Coronary artery (tissue), 2 donors: ENCODE data around the gene KCNQ2.

ENCODE experiments used
- DNase-seq: peaks from one replicate; pipeline ENCODE4 v3.0.0-alpha.2; 2017; ENCODE audit warnings: low spot score
- H3K27ac ChIP-seq, 2 donors: fragments of 200-600 bp; sonication (generic); one replicate each; pipeline ENCODE4 v1.5.1; 2016 to 2019
- H3K4me3 ChIP-seq: fragments of 200-600 bp; sonication (generic); 2 replicates; pipeline ENCODE4 v1.5.1; 2016; ENCODE audit warnings: mild to moderate bottlenecking, moderate library complexity
- TF ChIP-seq, protein P1 (sequence below): fragments of 200-600 bp; sonication (generic); IDR thresholded peaks from one replicate; pipeline ENCODE4 v1.5.1; 2019; ENCODE audit warnings: antibody characterized with exemption

Gene KCNQ2

DNA sequence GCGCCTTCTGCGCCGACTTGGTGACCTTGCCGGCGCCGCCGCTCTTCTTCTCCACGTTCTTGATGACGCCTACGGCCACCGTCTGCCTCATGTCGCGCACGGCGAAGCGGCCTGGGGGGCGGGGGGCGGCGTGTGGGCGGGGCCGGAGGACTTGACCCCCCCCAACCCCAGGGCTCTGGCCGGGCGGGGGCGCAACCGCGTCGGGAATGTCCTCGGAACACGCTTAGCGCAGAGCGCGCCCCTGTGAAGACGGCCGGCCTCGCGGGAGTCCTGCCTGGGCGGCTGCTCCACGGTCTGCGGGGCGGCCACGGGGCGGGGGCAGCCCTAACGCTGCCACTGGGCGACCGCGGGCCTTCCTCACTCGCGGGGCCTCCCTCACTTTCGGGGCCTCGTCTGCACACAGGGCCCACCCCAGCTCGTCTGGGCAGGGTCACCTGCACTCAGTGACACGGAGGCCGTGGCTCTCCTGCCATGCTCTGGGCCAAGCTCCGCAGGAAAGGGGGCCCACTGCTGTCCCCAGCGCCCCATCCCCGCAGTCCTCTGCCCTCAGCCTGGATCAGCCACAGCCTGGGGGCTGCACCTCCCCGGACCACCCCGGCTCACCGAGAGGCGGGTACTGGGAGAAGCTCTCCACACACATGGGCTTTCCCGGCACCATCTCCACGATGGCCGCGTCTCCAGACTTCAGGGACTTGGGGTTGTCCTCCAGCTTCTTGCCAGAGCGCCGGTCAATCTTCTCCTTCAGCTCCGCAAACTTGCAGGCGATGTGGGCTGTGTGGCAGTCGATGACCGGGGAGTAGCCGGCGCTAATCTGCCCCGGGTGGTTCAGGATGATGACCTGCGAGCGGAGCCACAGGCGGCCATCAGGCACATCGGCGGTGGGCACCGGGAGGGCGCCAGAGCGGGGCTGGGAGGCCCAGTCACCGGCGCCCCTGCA is 16.1 kb upstream of the KCNQ2 start:
- no peak overlapping the region for H3K4me3 ChIP-seq
- TF ChIP-seq, protein P1, sequence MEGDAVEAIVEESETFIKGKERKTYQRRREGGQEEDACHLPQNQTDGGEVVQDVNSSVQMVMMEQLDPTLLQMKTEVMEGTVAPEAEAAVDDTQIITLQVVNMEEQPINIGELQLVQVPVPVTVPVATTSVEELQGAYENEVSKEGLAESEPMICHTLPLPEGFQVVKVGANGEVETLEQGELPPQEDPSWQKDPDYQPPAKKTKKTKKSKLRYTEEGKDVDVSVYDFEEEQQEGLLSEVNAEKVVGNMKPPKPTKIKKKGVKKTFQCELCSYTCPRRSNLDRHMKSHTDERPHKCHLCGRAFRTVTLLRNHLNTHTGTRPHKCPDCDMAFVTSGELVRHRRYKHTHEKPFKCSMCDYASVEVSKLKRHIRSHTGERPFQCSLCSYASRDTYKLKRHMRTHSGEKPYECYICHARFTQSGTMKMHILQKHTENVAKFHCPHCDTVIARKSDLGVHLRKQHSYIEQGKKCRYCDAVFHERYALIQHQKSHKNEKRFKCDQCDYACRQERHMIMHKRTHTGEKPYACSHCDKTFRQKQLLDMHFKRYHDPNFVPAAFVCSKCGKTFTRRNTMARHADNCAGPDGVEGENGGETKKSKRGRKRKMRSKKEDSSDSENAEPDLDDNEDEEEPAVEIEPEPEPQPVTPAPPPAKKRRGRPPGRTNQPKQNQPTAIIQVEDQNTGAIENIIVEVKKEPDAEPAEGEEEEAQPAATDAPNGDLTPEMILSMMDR: no peak
- no peak for DNase-seq
- H3K27ac ChIP-seq: no peak overlapping the region

GRCh38 chr20:63487781-63488241 is 15.4 kb upstream of the KCNQ2 start:
- Histone ChIP-seq H3K27ac (no peak overlapping the region), H3K4me3 (no peak overlapping the region)
- TF ChIP-seq, protein P1: no peak
- DNase-seq: no peak

DNA sequence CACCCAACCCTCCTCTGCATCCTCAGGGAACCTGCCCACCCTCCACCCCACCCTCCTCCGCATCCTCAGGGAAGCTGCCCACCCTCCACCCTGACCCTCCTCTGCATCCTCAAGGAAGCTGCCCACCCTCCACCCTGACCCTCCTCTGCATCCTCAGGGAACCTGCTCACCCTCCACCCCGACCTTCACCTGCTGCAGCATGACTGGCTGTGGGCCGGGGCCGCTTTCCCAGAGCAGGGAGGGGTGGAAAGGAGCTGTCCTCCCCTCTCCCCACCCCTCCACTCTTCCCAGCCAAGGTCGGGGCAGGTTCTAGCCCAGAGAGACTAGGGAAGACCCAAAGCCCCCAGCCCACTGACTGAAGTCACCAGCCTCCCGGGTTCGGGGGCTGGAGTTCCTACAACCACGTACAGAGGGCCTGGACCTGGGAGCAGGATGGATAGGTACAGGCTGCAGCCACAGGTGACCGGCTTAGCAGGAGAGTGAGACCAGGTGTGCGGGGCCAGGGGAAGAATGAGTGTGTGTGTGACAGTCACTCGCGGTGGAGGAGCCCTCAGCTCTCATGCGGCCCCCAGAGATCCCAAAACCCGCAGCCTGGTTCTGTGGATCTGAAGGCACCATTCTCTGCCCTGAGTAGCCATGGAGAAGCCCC is 14.8 kb upstream of the KCNQ2 start:
- DNase-seq: no peak
- TF ChIP-seq, protein P1: no peak
- Histone ChIP-seq H3K27ac (no peak overlapping the region), H3K4me3 (no peak overlapping the region)

DNA sequence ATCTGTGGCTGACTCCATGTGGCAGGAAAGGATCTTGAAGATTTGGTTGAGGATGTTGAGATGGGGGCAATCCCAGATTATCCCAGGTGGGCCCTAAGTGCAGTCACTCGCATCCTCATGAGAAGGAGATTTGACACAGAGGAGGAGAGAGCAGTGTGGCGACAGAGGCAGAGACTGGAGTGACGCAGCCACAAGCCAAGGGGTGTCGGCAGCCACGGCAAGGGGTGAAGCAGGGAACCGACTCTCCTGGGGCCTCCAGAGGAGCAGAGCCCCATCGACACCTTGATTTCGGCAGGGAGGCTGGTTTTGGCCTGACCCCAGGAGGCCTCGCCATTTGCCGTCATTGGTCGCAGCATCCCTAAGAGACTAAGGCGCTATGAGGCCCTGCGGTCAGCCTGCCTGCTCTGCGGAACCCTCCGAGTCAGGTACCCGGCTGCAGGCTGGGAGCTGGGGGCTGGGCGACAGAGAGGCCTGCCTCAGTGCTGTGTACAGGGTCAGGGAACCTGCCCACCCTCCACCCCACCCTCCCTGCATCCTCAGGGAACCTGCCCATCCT is 13.9 kb upstream of the KCNQ2 start:
- no peak for DNase-seq
- Histone ChIP-seq H3K4me3 (no peak overlapping the region), H3K27ac (no peak overlapping the region)
- TF ChIP-seq, protein P1: no peak

GRCh38 chr20:63484651-63485403 is 12.4 kb upstream of the KCNQ2 start:
- DNase-seq: no peak

GRCh38 chr20:63484236-63484635 is 11.8 kb upstream of the KCNQ2 start:
- DNase-seq: no peak
- TF ChIP-seq, protein P1: no peak

More at GRCh38 chr20:63484651-63485403, 12.4 kb upstream of the KCNQ2 start:
- TF ChIP-seq, protein P1: no peak
- no peak overlapping the region for H3K4me3 ChIP-seq
- H3K27ac ChIP-seq: no peak overlapping the region

More at GRCh38 chr20:63484236-63484635, 11.8 kb upstream of the KCNQ2 start:
- Histone ChIP-seq H3K27ac (no peak overlapping the region), H3K4me3 (no peak overlapping the region)
